K562 (cell line): ENCODE measurements around the gene MAN1A1. TPM values are rescaled to one million over a fixed set of nuclear protein-coding genes. Genes with fewer than 3 reads are reported as not detected.

Experiments used
- ATAC-seq: fragments of 200-7000 bp; cut with Tn5 transposase; 3 replicates; pipeline ENCODE4 v1.9.1; 2020; ENCODE audit warnings: moderate library complexity
- BruUV-seq: library from RNA; stranded (reverse); fragments of 400-500 nt; replicated peaks from 2 replicates; lab custom pipeline; 2021; lab: Mats Ljungman, UMichigan
- CTCF ChIA-PET: fragments of 300-600 bp; formaldehyde crosslinking; extraction: SDS; loops from one replicate; lab custom pipeline; 2021; ENCODE audit warnings: low intra/inter-chr PET ratio; lab: Yijun Ruan, JAX
- POLR2A ChIA-PET: fragments of 300-600, 350-650 bp; sonication (Branson Sonifier 250); formaldehyde crosslinking; extraction: SDS; loops from one replicate; lab custom pipeline; 2021; ENCODE audit warnings: antibody characterized with exemption, inconsistent platforms; lab: Yijun Ruan, JAX
- DNase-seq, 4 experiments: peaks; one replicate each; pipeline versions ENCODE4 v3.0.0 to v3.0.0-alpha.2; 2011 to 2018; ENCODE audit warnings: low spot score in 3 of 4, mixed read lengths in 3 of 4; ENCODE audit errors: extremely low read depth in 1 of 4
- FAIRE-seq: peaks from 2 replicates; lab custom pipeline; 2011; peaks lifted over from hg19 to GRCh38; lab: Jason Lieb, UNC
- H2AFZ ChIP-seq: 2 replicates; pipeline ENCODE4 v1.6.0; 2011; ENCODE audit warnings: low read depth, low read length, control low read depth, inconsistent platforms
- H3K27ac ChIP-seq: fragments of 200-600 bp; 3 replicates; pipeline ENCODE4 v1.8.0; 2011; ENCODE audit warnings: low read depth, mild to moderate bottlenecking, control low read depth, inconsistent platforms, low read length, moderate library complexity, mixed read lengths; ENCODE audit errors: extremely low read depth
- H3K27me3 ChIP-seq, 2 experiments: fragments of 300-600 bp in 1 of 2; 2 replicates in 1 of 2; 3 replicates in 1 of 2; pipeline versions ENCODE4 v1.6.0 to v1.8.0; 2011; ENCODE audit warnings: inconsistent platforms in 2 of 2, low read length in 2 of 2, mild to moderate bottlenecking in 1 of 2, mixed read lengths in 1 of 2, moderate library complexity in 1 of 2; ENCODE audit not compliant: control insufficient read depth in 2 of 2, insufficient read depth in 2 of 2
- H3K36me3 ChIP-seq: fragments of 300-600 bp; 3 replicates; pipeline ENCODE4 v1.8.0; 2011; ENCODE audit warnings: mild to moderate bottlenecking, low read length, inconsistent platforms; ENCODE audit not compliant: control insufficient read depth, insufficient read depth
- H3K4me1 ChIP-seq, 2 experiments: fragments of 200-600 bp in 1 of 2; replicated peaks in 1 of 2; 2 replicates in 1 of 2; 3 replicates in 1 of 2; pipeline versions ENCODE4 v1.5.1 to v1.8.0; 2011; ENCODE audit warnings: inconsistent platforms in 2 of 2, low read length in 2 of 2, mild to moderate bottlenecking in 1 of 2, mixed read lengths in 1 of 2, moderate library complexity in 1 of 2; ENCODE audit not compliant: control insufficient read depth in 2 of 2, insufficient read depth in 2 of 2
- H3K4me2 ChIP-seq: 2 replicates; pipeline ENCODE4 v1.6.1; 2011; ENCODE audit warnings: low read length, control low read depth, inconsistent platforms, mixed read lengths; ENCODE audit not compliant: insufficient read depth
- H3K4me3 ChIP-seq: fragments of 200-600 bp; sonication (generic), shearing (Covaris generic); 2 replicates; pipeline ENCODE4 v1.5.1; 2016; ENCODE audit warnings: control low read depth, inconsistent platforms
- H3K79me2 ChIP-seq: fragments of 200-600 bp; 3 replicates; pipeline ENCODE4 v1.8.0; 2011; ENCODE audit warnings: low read length, inconsistent platforms; ENCODE audit not compliant: control insufficient read depth, insufficient read depth
- H3K9ac ChIP-seq, 2 experiments: 2 replicates each; pipeline versions ENCODE4 v1.6.0 to v1.6.1; 2011; ENCODE audit warnings: low read depth in 2 of 2, low read length in 2 of 2, control low read depth in 1 of 2, inconsistent platforms in 1 of 2, mild to moderate bottlenecking in 1 of 2, mixed read lengths in 1 of 2; ENCODE audit not compliant: insufficient read depth in 1 of 2
- H3K9me1 ChIP-seq: one replicate; pipeline ENCODE4 v1.6.0; 2011; ENCODE audit warnings: inconsistent platforms, mild to moderate bottlenecking, low read length, moderate library complexity; ENCODE audit not compliant: control insufficient read depth, insufficient read depth
- H3K9me3 ChIP-seq: replicated peaks from 2 replicates; pipeline ENCODE4 v1.5.1; 2011; ENCODE audit warnings: low read depth, low read length, inconsistent platforms; ENCODE audit not compliant: control insufficient read depth, insufficient read depth
- H4K20me1 ChIP-seq: replicated peaks from 2 replicates; pipeline ENCODE4 v1.6.1; 2011; ENCODE audit warnings: low read length, inconsistent platforms, mixed read lengths; ENCODE audit not compliant: control insufficient read depth, insufficient read depth
- CBX3 ChIP-seq, 2 experiments: IDR thresholded peaks; 1 replicate in 1 of 2; 2 replicates in 1 of 2; pipeline ENCODE4 v1.6.1; 2012; ENCODE audit warnings: inconsistent platforms in 2 of 2, low read length in 2 of 2, borderline replicate concordance in 1 of 2, control low read depth in 1 of 2
- CHAMP1 ChIP-seq: fragments of 450-650 bp; IDR thresholded peaks from 2 replicates; pipeline ENCODE4 v1.6.1; 2016; ENCODE audit warnings: mild to moderate bottlenecking
- ELF4 ChIP-seq: fragments of 450-650 bp; formaldehyde crosslinking; IDR thresholded peaks from 2 replicates; pipeline ENCODE4 v1.4.0; 2022; ENCODE audit warnings: missing genetic modification characterization
- LARP7 ChIP-seq: fragments of 450-650 bp; IDR thresholded peaks from 2 replicates; pipeline ENCODE4 v1.6.1; 2016
- NCOA1 ChIP-seq: fragments of 450-650 bp; IDR thresholded peaks from 2 replicates; pipeline ENCODE4 v1.6.1; 2016; ENCODE audit warnings: low read depth
- PHF8 ChIP-seq: fragments of 200-600 bp; sonication (generic); IDR thresholded peaks from 2 replicates; pipeline ENCODE4 v1.6.1; 2012; ENCODE audit warnings: mixed run types, mild to moderate bottlenecking, inconsistent platforms, low read length, moderate library complexity, borderline replicate concordance
- TRIM28 ChIP-seq: fragments of 450-650 bp; IDR thresholded peaks from 2 replicates; pipeline ENCODE4 v1.6.1; 2017
- UBTF ChIP-seq, 2 experiments: IDR thresholded peaks; 2 replicates each; pipeline ENCODE4 v1.6.1; 2012; ENCODE audit warnings: improper control_type of control experiment in 2 of 2, low read depth in 2 of 2, low read length in 2 of 2, borderline replicate concordance in 1 of 2
- ZFP1 ChIP-seq: fragments of 450-650 bp; formaldehyde crosslinking; IDR thresholded peaks from 2 replicates; pipeline ENCODE4 v1.4.0; 2020; ENCODE audit warnings: mild to moderate bottlenecking, mixed read lengths
- ZNF280A ChIP-seq: fragments of 450-650 bp; IDR thresholded peaks from 2 replicates; pipeline ENCODE4 v1.6.1; 2018; ENCODE audit warnings: mild to moderate bottlenecking, low read depth; ENCODE audit not compliant: partially characterized antibody
- WGBS: fragments of 100-300 bp; shearing (Covaris generic); methylation state at CpG from one replicate; pipeline ENCODE4 v1.1.6; 2016; ENCODE audit warnings: low coverage, mixed read lengths; ENCODE audit not compliant: insufficient coverage; ENCODE audit errors: missing lambda C conversion rate; 5-methylcytosine and 5-hydroxymethylcytosine counted together
- in situ Hi-C: fragments of 300-500 bp; cut with MboI; formaldehyde crosslinking; loops from 4 replicates; pipeline ENCODE4 v1.15.0; 2018; ENCODE audit warnings: inconsistent platforms, mixed read lengths
- intact Hi-C: fragments of 100-400 bp; cut with micrococcal nuclease; formaldehyde crosslinking; loops from 2 replicates; pipeline ENCODE4 v1.14.2; 2022
- polyA plus RNA-seq, 8 experiments: library from polyadenylated mRNA; depleted of rRNA in 4 of 8; stranded (reverse) in 5 of 8; unstranded in 3 of 8; fragments of >200 nt; fragmentation: Nextera tagmentation in 2 of 8; fragmentation: Illumina TruSeq in 1 of 8; extraction: Ambion mirVana in 2 of 8; extraction: Trizol in 1 of 8; gene quantifications; 2 replicates each; pipeline versions ENCODE4 v1.2.1 to v1.2.3, GENCODE V29; 2011 to 2014; ENCODE audit warnings: inconsistent platforms in 1 of 8, missing spikeins in 1 of 8
- total RNA-seq, 7 experiments: library from RNA; depleted of rRNA in 6 of 7; stranded (reverse); fragments of >200 nt in 6 of 7; fragmentation: Illumina TruSeq in 2 of 7; extraction: Trizol in 2 of 7; gene quantifications; 2 replicates each; pipeline versions ENCODE4 v1.2.1 to v1.2.3, GENCODE V29; 2011 to 2021; ENCODE audit warnings: low replicate concordance in 1 of 7

MAN1A1 gene
- total and polyA plus RNA-seq, 9 of the 15 experiments (the other 6 are each of a cell fraction or from before 2014, with no cell fraction given), result 24.5 to 78.4 (median 59.7) TPM

GRCh38 chr6:119270545-119270944 is 79.0 kb downstream of the MAN1A1 start:
- BruUV-seq, result no TSS peak
- WGBS, result 98% methylated on average over 3 of the region's 3 CpGs
- H3K79me2 ChIP-seq, result peaks cover 89% of the 10 kb centered on the region
- in situ Hi-C loops (no loop called here), intact Hi-C loops (no loop called here)
- no peak overlapping the region for H2AFZ ChIP-seq
- peaks cover 71% of the 10 kb centered on the region for H3K36me3 ChIP-seq
- no peaks in the 10 kb centered on the region for H4K20me1 ChIP-seq
- H3K4me1 ChIP-seq, result peaks cover 7 to 11% of the 10 kb centered on the region in 2 experiments; a peak in 3 of 5 replicates
- H3K27ac ChIP-seq, result no peak overlapping the region
- no peak for ATAC-seq
- H3K9me3 ChIP-seq, result peaks cover 7% of the 10 kb centered on the region
- no peak overlapping the region for H3K9ac ChIP-seq
- no peaks in the 10 kb centered on the region for H3K9me1 ChIP-seq
- H3K27me3 ChIP-seq, result no peaks in the 10 kb centered on the region
- FAIRE-seq, result no peak
- ChIA-PET POLR2A (no interaction called here), CTCF (no interaction called here)
- TF ChIP-seq NCOA1 (no peak), CHAMP1 (0 out of 2 replicates have a peak, but pooled peaks have one; percentile 19), ZNF280A (peak; percentile 19), TRIM28 (peak; percentile 76), ZFP1 (CRISPR knock-in tag) (peak; percentile 96), PHF8 (no peak), CBX3 (IDR thresholded peaks at IDR 0.05; ENCODE audit: borderline replicate concordance in 1 of 2, low read length in 2 of 2) (peak in 1 of 2 experiments; percentile 82; a peak in 2 of 3 replicates), LARP7 (no peak), ELF4 (CRISPR knock-in tag) (no peak), UBTF (IDR thresholded peaks at IDR 0.05; ENCODE audit: borderline replicate concordance in 1 of 2, low read depth in 2 of 2, low read length in 2 of 2) (no peak)
- H3K4me3 ChIP-seq, result no peak overlapping the region
- no peak overlapping the region for H3K4me2 ChIP-seq
- no peak for DNase-seq
